Smooth muscle cell (in vitro differentiated cells): ENCODE data around the gene METAP1D. TPM values are rescaled to one million over a fixed set of nuclear protein-coding genes. Genes with fewer than 3 reads are reported as not detected.
"Not testable (repeated sequence)": the region's sequence is repeated elsewhere in the genome, so short reads cannot be mapped to it uniquely, and the experiment has no call there.

ENCODE experiments used
- DNase-seq: peaks from one replicate; lab custom pipeline; 2025; ENCODE audit not compliant: unreplicated experiment; lab: John Stamatoyannopoulos, UW
- H2AFZ ChIP-seq: fragments of 200-600 bp; sonication (generic); 2 replicates; pipeline ENCODE4 v1.6.0; 2016; ENCODE audit warnings: antibody characterized with exemption, low read depth, mild to moderate bottlenecking
- H3F3A ChIP-seq: fragments of 200-600 bp; sonication (generic); 2 replicates; pipeline ENCODE4 v1.6.0; 2017; ENCODE audit warnings: antibody characterized with exemption, low read depth
- H3K27ac ChIP-seq: fragments of 200-600 bp; sonication (generic); 2 replicates; pipeline ENCODE4 v1.5.1; 2016; ENCODE audit warnings: low read depth, mild to moderate bottlenecking
- H3K27me3 ChIP-seq: fragments of 200-600 bp; sonication (generic); 2 replicates; pipeline ENCODE4 v1.6.1; 2016; ENCODE audit warnings: low read depth, mild to moderate bottlenecking
- H3K36me3 ChIP-seq: fragments of 200-600 bp; sonication (generic); 2 replicates; pipeline ENCODE4 v1.5.1; 2016; ENCODE audit warnings: low read depth
- H3K4me1 ChIP-seq: fragments of 200-600 bp; sonication (generic); 2 replicates; pipeline ENCODE4 v1.5.1; 2016; ENCODE audit warnings: low read depth
- H3K4me2 ChIP-seq: fragments of 200-600 bp; sonication (generic); 2 replicates; pipeline ENCODE4 v1.6.0; 2016; ENCODE audit warnings: mild to moderate bottlenecking
- H3K4me3 ChIP-seq: fragments of 200-600 bp; sonication (generic); 2 replicates; pipeline ENCODE4 v1.5.1; 2016; ENCODE audit warnings: mild to moderate bottlenecking
- H3K79me2 ChIP-seq: fragments of 200-600 bp; sonication (generic); 2 replicates; pipeline ENCODE4 v1.6.0; 2016; ENCODE audit warnings: low read depth, mild to moderate bottlenecking
- H3K9ac ChIP-seq: fragments of 200-600 bp; sonication (generic); 2 replicates; pipeline ENCODE4 v1.6.0; 2016; ENCODE audit warnings: low read depth
- H3K9me3 ChIP-seq: fragments of 200-600 bp; sonication (generic); replicated peaks from 2 replicates; pipeline ENCODE4 v1.5.1; 2016; ENCODE audit warnings: low read depth
- H4K20me1 ChIP-seq: fragments of 200-600 bp; sonication (generic); 2 replicates; pipeline ENCODE4 v1.6.0; 2016; ENCODE audit warnings: low read depth
- CTCF ChIP-seq: fragments of 200-600 bp; sonication (generic); IDR thresholded peaks from 2 replicates; pipeline ENCODE4 v1.5.1; 2017; ENCODE audit warnings: borderline replicate concordance, mild to moderate bottlenecking, antibody characterized with exemption; ENCODE audit not compliant: insufficient read depth, poor library complexity, severe bottlenecking
- whole genome bisulfite sequencing: methylation state at CpG from one replicate; pipeline ENCODE4 v1.1.7; 2016; ENCODE audit warnings: low lambda C conversion rate; 5-methylcytosine and 5-hydroxymethylcytosine counted together
- polyA plus RNA-seq: library from polyadenylated mRNA; unstranded; fragments of >200 nt; fragmentation: Nextera tagmentation; extraction: Ambion mirVana; gene quantifications from 2 replicates; pipeline ENCODE4 v1.2.1, GENCODE V29; 2016
- total RNA-seq: library from RNA; depleted of rRNA; stranded (reverse); fragments of >200 nt; gene quantifications from 2 replicates; pipeline ENCODE4 v1.2.3, GENCODE V29; 2014

The METAP1D gene
- total and polyA plus RNA-seq, 2 experiments from 2014 or later, result 5.9 to 7.5 TPM

- 59% methylated on average over 31 of the region's 31 CpGs for WGBS
Observed at GRCh38 chr2:172109988-172110811, 110.4 kb downstream of the METAP1D start.

GRCh38 chr2:172113617-172114016 is 113.9 kb downstream of the METAP1D start:
- Histone ChIP-seq H3K79me2 (no peaks in the 10 kb centered on the region), H3K4me1 (peaks cover 3% of the 10 kb centered on the region), H3K4me3 (no peak overlapping the region), H3K27me3 (peaks cover 24% of the 10 kb centered on the region), H2AFZ (no peak overlapping the region), H3F3A (no peaks in the 10 kb centered on the region), H3K36me3 (no peaks in the 10 kb centered on the region), H3K9me3 (no peaks in the 10 kb centered on the region), H3K27ac (no peak overlapping the region), H3K4me2 (no peak overlapping the region), H4K20me1 (no peaks in the 10 kb centered on the region), H3K9ac (no peak overlapping the region)
- 39% methylated on average over 2 of the region's 2 CpGs for WGBS
- DNase-seq, result no peak
- peak; percentile 44 for TF ChIP-seq CTCF

More at GRCh38 chr2:172109988-172110811, 110.4 kb downstream of the METAP1D start:
- Histone ChIP-seq H3K36me3 (no peaks in the 10 kb centered on the region), H4K20me1 (no peaks in the 10 kb centered on the region), H3K4me2 (no peak overlapping the region), H3K27me3 (peaks cover 50% of the 10 kb centered on the region), H3K4me3 (no peak overlapping the region), H3F3A (no peaks in the 10 kb centered on the region), H2AFZ (no peak overlapping the region), H3K9me3 (no peaks in the 10 kb centered on the region), H3K9ac (no peak overlapping the region), H3K79me2 (no peaks in the 10 kb centered on the region), H3K4me1 (peaks cover 10% of the 10 kb centered on the region), H3K27ac (no peak overlapping the region)
- no peak for TF ChIP-seq CTCF
- no peak for DNase-seq

GRCh38 chr2:172114176-172114575 is 114.4 kb downstream of the METAP1D start:
- H3K27ac ChIP-seq, H3K36me3 ChIP-seq, H3K4me1 ChIP-seq, DNase-seq, H3F3A ChIP-seq, H3K79me2 ChIP-seq, H2AFZ ChIP-seq, H4K20me1 ChIP-seq, H3K9me3 ChIP-seq, H3K4me2 ChIP-seq, H3K9ac ChIP-seq, H3K4me3 ChIP-seq: not testable (repeated sequence)
- peaks cover 20% of the 10 kb centered on the region for H3K27me3 ChIP-seq
- 86% methylated on average over 6 of the region's 6 CpGs for WGBS

- Histone ChIP-seq H3K79me2 (no peaks in the 10 kb centered on the region), H4K20me1 (no peaks in the 10 kb centered on the region), H3K4me1 (peaks cover 2% of the 10 kb centered on the region), H3K4me2 (no peak overlapping the region), H3K4me3 (no peak overlapping the region), H3K9me3 (no peaks in the 10 kb centered on the region), H3K27me3 (peaks cover 18% of the 10 kb centered on the region), H3K27ac (no peak overlapping the region), H3F3A (no peaks in the 10 kb centered on the region), H3K36me3 (no peaks in the 10 kb centered on the region), H2AFZ (no peak overlapping the region), H3K9ac (no peak overlapping the region)
- no peak for DNase-seq
- WGBS, result 90% methylated on average over 3 of the region's 3 CpGs
- TF ChIP-seq CTCF, result no peak
Observed at GRCh38 chr2:172114579-172114978, 114.8 kb downstream of the METAP1D start.
